NCI-H1694 treated with DMSO at 0.1 percent for 48 hours (cell line): ENCODE measurements around the gene UBE2E1.
"Not testable (repeated sequence)": the region's sequence is repeated elsewhere in the genome, so short reads cannot be mapped to it uniquely, and the experiment has no call there.

Experiments used
- DNase-seq: peaks from one replicate; lab custom pipeline; 2025; lab: John Stamatoyannopoulos, UW

Gene UBE2E1

GRCh38 chr3:23849462-23849861, 43.7 kb downstream of the UBE2E1 start:
- DNase-seq: not testable (repeated sequence)

GRCh38 chr3:23856286-23856685, 50.5 kb downstream of the UBE2E1 start:
- DNase-seq: no peak

GRCh38 chr3:23859012-23859743, 53.4 kb downstream of the UBE2E1 start:
- DNase-seq: no peak

- no peak for DNase-seq
Measured at GRCh38 chr3:23859839-23860382, 54.2 kb downstream of the UBE2E1 start.

GRCh38 chr3:23861689-23862088, 55.9 kb downstream of the UBE2E1 start:
- no peak for DNase-seq

GRCh38 chr3:23863060-23863459, 57.3 kb downstream of the UBE2E1 start:
- DNase-seq: no peak

GRCh38 chr3:23864931-23865330, 59.2 kb downstream of the UBE2E1 start:
- DNase-seq: no peak

- no peak for DNase-seq
Measured at GRCh38 chr3:23865595-23866396, 60.0 kb downstream of the UBE2E1 start.

GRCh38 chr3:23867400-23867799, 61.6 kb downstream of the UBE2E1 start:
- no peak for DNase-seq

- no peak for DNase-seq
Measured at GRCh38 chr3:23867838-23868237, 62.1 kb downstream of the UBE2E1 start.

- no peak for DNase-seq
Measured at GRCh38 chr3:23869977-23870662, 64.4 kb downstream of the UBE2E1 start.

- not testable (repeated sequence) for DNase-seq
Measured at GRCh38 chr3:23870663-23871043, 64.9 kb downstream of the UBE2E1 start.

- not testable (repeated sequence) for DNase-seq
Measured at GRCh38 chr3:23871361-23871760, 65.6 kb downstream of the UBE2E1 start.

GRCh38 chr3:23872330-23872729, 66.6 kb downstream of the UBE2E1 start:
- no peak for DNase-seq

GRCh38 chr3:23873941-23874340, 68.2 kb downstream of the UBE2E1 start:
- no peak for DNase-seq

- no peak for DNase-seq
Measured at GRCh38 chr3:23874359-23875112, 68.8 kb downstream of the UBE2E1 start.

GRCh38 chr3:23875113-23875725, 69.5 kb downstream of the UBE2E1 start:
- no peak for DNase-seq

- no peak for DNase-seq
Measured at GRCh38 chr3:23876923-23877322, 71.2 kb downstream of the UBE2E1 start.

GRCh38 chr3:23877329-23877980, 71.7 kb downstream of the UBE2E1 start:
- DNase-seq: no peak

GRCh38 chr3:23879485-23879884, 73.7 kb downstream of the UBE2E1 start:
- no peak for DNase-seq
